H1 (cell line): ENCODE data around the gene KCNAB2. TPM values are rescaled to one million over a fixed set of nuclear protein-coding genes. Genes with fewer than 3 reads are reported as not detected.

ENCODE experiments used
- CTCF ChIA-PET: fragments of 300-600 bp; sonication (Branson Sonifier 250); formaldehyde crosslinking; loops from one replicate; lab custom pipeline; 2021; ENCODE audit not compliant: partially characterized antibody; lab: Charles Lee
- POLR2A ChIA-PET: fragments of 300-600 bp; sonication (Branson Sonifier 250); formaldehyde crosslinking; loops from one replicate; lab custom pipeline; 2021; ENCODE audit warnings: inconsistent platforms; ENCODE audit not compliant: partially characterized antibody; lab: Charles Lee
- DNase-seq, 2 experiments: peaks; one replicate each; pipeline versions ENCODE4 v3.0.0 to v3.0.0-alpha.2; 2010 to 2022; ENCODE audit warnings: low spot score in 2 of 2, low read depth in 1 of 2, mixed read lengths in 1 of 2
- FAIRE-seq: peaks from 2 replicates; lab custom pipeline; 2011; peaks lifted over from hg19 to GRCh38; lab: Jason Lieb, UNC
- H2AFZ ChIP-seq: 2 replicates; pipeline ENCODE4 v1.8.1; 2012; ENCODE audit warnings: low read length, inconsistent platforms
- H2AK5ac ChIP-seq: 2 replicates; pipeline ENCODE4 v1.6.1; 2013; ENCODE audit warnings: low read depth, low read length
- H2BK120ac ChIP-seq: replicated peaks from 2 replicates; pipeline ENCODE3; 2013; ENCODE audit warnings: low read depth, low read length, inconsistent platforms
- H2BK12ac ChIP-seq: 2 replicates; pipeline ENCODE4 v1.6.1; 2013; ENCODE audit warnings: low read depth, low read length
- H2BK15ac ChIP-seq: 2 replicates; pipeline ENCODE4 v1.6.1; 2013; ENCODE audit warnings: low read length
- H2BK20ac ChIP-seq: 2 replicates; pipeline ENCODE4 v1.6.1; 2013; ENCODE audit warnings: low read length
- H2BK5ac ChIP-seq: 2 replicates; pipeline ENCODE4 v1.6.1; 2013; ENCODE audit warnings: low read depth, low read length
- H3K14ac ChIP-seq: 2 replicates; pipeline ENCODE4 v1.6.1; 2013; ENCODE audit warnings: inconsistent platforms; ENCODE audit not compliant: insufficient read length
- H3K18ac ChIP-seq: 2 replicates; pipeline ENCODE4 v1.6.1; 2013; ENCODE audit warnings: low read length; ENCODE audit errors: extremely low read depth
- H3K23ac ChIP-seq: 2 replicates; pipeline ENCODE4 v1.6.1; 2013; ENCODE audit warnings: inconsistent platforms; ENCODE audit not compliant: insufficient read length
- H3K23me2 ChIP-seq: 2 replicates; pipeline ENCODE4 v1.6.1; 2013; ENCODE audit warnings: low read depth, low read length
- H3K27ac ChIP-seq: 2 replicates; pipeline ENCODE4 v1.6.1; 2011; ENCODE audit warnings: low read depth, low read length, inconsistent platforms
- H3K27me3 ChIP-seq, 4 experiments: replicated peaks in 1 of 4; 1 replicate in 1 of 4; 2 replicates in 3 of 4; pipeline versions ENCODE4 v1.6.1 to v1.8.1; 2011 to 2013; ENCODE audit warnings: low read length in 3 of 4, mild to moderate bottlenecking in 3 of 4, inconsistent platforms in 2 of 4, mixed read lengths in 2 of 4, moderate library complexity in 1 of 4; ENCODE audit not compliant: control insufficient read depth in 3 of 4, insufficient read depth in 3 of 4; ENCODE audit errors: extremely low read depth in 1 of 4
- H3K36me3 ChIP-seq, 4 experiments: 2 replicates each; pipeline versions ENCODE4 v1.6.1 to v1.8.1; 2011 to 2013; ENCODE audit warnings: mild to moderate bottlenecking in 4 of 4, low read length in 3 of 4, moderate library complexity in 2 of 4, control low read depth in 1 of 4, inconsistent platforms in 1 of 4; ENCODE audit not compliant: insufficient read depth in 4 of 4, control insufficient read depth in 2 of 4
- H3K4ac ChIP-seq: replicated peaks from 2 replicates; pipeline ENCODE3; 2013; ENCODE audit warnings: low read length, low read depth, mixed read lengths, inconsistent platforms; ENCODE audit not compliant: insufficient read length
- H3K4me1 ChIP-seq, 4 experiments: replicated peaks in 1 of 4; 1 replicate in 1 of 4; 2 replicates in 3 of 4; pipeline versions ENCODE4 v1.6.1 to v1.8.1; 2011 to 2013; ENCODE audit warnings: low read length in 3 of 4, inconsistent platforms in 2 of 4, mixed read lengths in 1 of 4; ENCODE audit not compliant: insufficient read depth in 4 of 4, control insufficient read depth in 3 of 4
- H3K4me2 ChIP-seq, 2 experiments: 2 replicates each; pipeline versions ENCODE4 v1.6.1 to v1.8.1; 2011 to 2013; ENCODE audit warnings: low read depth in 2 of 2, low read length in 2 of 2, control low read depth in 1 of 2, inconsistent platforms in 1 of 2, mild to moderate bottlenecking in 1 of 2; ENCODE audit not compliant: insufficient read depth in 1 of 2
- H3K4me3 ChIP-seq, 4 experiments: fragments of 200-600, 300-600 bp in 1 of 4; sonication (generic), shearing (Covaris generic), sonication (Bioruptor Twin) in 1 of 4; 2 replicates each; pipeline versions ENCODE4 v1.5.1 to v1.8.1; 2011 to 2016; ENCODE audit warnings: low read length in 4 of 4, low read depth in 3 of 4, control low read depth in 2 of 4, inconsistent platforms in 2 of 4, mild to moderate bottlenecking in 2 of 4, mixed read lengths in 1 of 4, moderate library complexity in 1 of 4; ENCODE audit not compliant: insufficient read depth in 2 of 4; ENCODE audit errors: extremely low read depth in 1 of 4
- H3K56ac ChIP-seq: replicated peaks from 2 replicates; pipeline ENCODE3; 2013; ENCODE audit warnings: low read depth, mild to moderate bottlenecking, mixed read lengths, low read length, inconsistent platforms; ENCODE audit not compliant: insufficient read length
- H3K79me1 ChIP-seq: 2 replicates; pipeline ENCODE4 v1.6.1; 2013; ENCODE audit warnings: low read depth, low read length, control low read depth
- H3K79me2 ChIP-seq, 2 experiments: 2 replicates each; pipeline versions ENCODE4 v1.6.1 to v1.8.1; 2012 to 2013; ENCODE audit warnings: low read length in 2 of 2, mild to moderate bottlenecking in 2 of 2, inconsistent platforms in 1 of 2; ENCODE audit not compliant: insufficient read depth in 2 of 2, control insufficient read depth in 1 of 2
- H3K9ac ChIP-seq, 4 experiments: replicated peaks in 1 of 4; 1 replicate in 1 of 4; 2 replicates in 3 of 4; pipeline versions ENCODE4 v1.6.1 to v1.8.1; 2011 to 2013; ENCODE audit warnings: low read depth in 3 of 4, low read length in 3 of 4, control low read depth in 2 of 4, mild to moderate bottlenecking in 2 of 4, moderate library complexity in 2 of 4, inconsistent platforms in 1 of 4; ENCODE audit errors: extremely low read depth in 1 of 4
- H3K9me3 ChIP-seq, 2 experiments: 2 replicates each; pipeline versions ENCODE4 v1.6.1 to v1.8.1; 2012 to 2013; ENCODE audit warnings: mild to moderate bottlenecking in 2 of 2, moderate library complexity in 2 of 2, control low read depth in 1 of 2, inconsistent platforms in 1 of 2, low read depth in 1 of 2, low read length in 1 of 2, mixed read lengths in 1 of 2; ENCODE audit not compliant: insufficient read depth in 2 of 2
- H4K20me1 ChIP-seq, 2 experiments: replicated peaks in 1 of 2; 2 replicates each; pipeline versions ENCODE3 to v1.8.1; 2011 to 2013; ENCODE audit warnings: inconsistent platforms in 2 of 2, low read length in 2 of 2, mild to moderate bottlenecking in 1 of 2; ENCODE audit not compliant: insufficient read depth in 2 of 2, control insufficient read depth in 1 of 2
- H4K5ac ChIP-seq: 2 replicates; pipeline ENCODE4 v1.6.1; 2013; ENCODE audit warnings: low read length, low read depth, mixed read lengths, inconsistent platforms; ENCODE audit not compliant: insufficient read length
- H4K8ac ChIP-seq: 2 replicates; pipeline ENCODE4 v1.8.0; 2013; ENCODE audit warnings: mild to moderate bottlenecking, moderate library complexity, low read length, inconsistent platforms; ENCODE audit not compliant: insufficient read depth; ENCODE audit errors: extremely low read depth
- H4K91ac ChIP-seq: replicated peaks from 2 replicates; pipeline ENCODE3; 2013; ENCODE audit warnings: low read length, mixed read lengths, inconsistent platforms; ENCODE audit not compliant: insufficient read length
- BCL11A ChIP-seq, 2 experiments: IDR thresholded peaks; one replicate each; pipeline ENCODE4 v1.6.1; 2011; ENCODE audit warnings: low read depth in 2 of 2, low read length in 2 of 2, mild to moderate bottlenecking in 2 of 2
- CHD1 ChIP-seq: IDR thresholded peaks from 2 replicates; pipeline ENCODE4 v1.6.1; 2012; ENCODE audit warnings: low read depth, low read length, improper control_type of control experiment
- CREB1 ChIP-seq: IDR thresholded peaks from 2 replicates; pipeline ENCODE4 v1.6.1; 2012; ENCODE audit warnings: inconsistent platforms
- FOSL1 ChIP-seq: IDR thresholded peaks from 2 replicates; pipeline ENCODE4 v1.6.1; 2011; ENCODE audit warnings: mild to moderate bottlenecking, low read depth, low read length, moderate library complexity; ENCODE audit not compliant: insufficient read depth
- HDAC2 ChIP-seq, 2 experiments: fragments of 300-600 bp in 1 of 2; sonication (generic) in 1 of 2; IDR thresholded peaks; 2 replicates each; pipeline ENCODE4 v1.6.1; 2011 to 2012; ENCODE audit warnings: low read depth in 2 of 2, low read length in 2 of 2, mild to moderate bottlenecking in 2 of 2, moderate library complexity in 2 of 2, borderline replicate concordance in 1 of 2, inconsistent platforms in 1 of 2
- KDM1A ChIP-seq: fragments of 200-600, 300-600 bp; sonication (generic); IDR thresholded peaks from 2 replicates; pipeline ENCODE4 v1.7.1; 2016; ENCODE audit warnings: mild to moderate bottlenecking, low read length, borderline replicate concordance
- KDM4A ChIP-seq: IDR thresholded peaks from one replicate; pipeline ENCODE4 v1.7.1; 2012; ENCODE audit warnings: low read depth, mild to moderate bottlenecking, moderate library complexity, low read length, inconsistent platforms; ENCODE audit not compliant: severe bottlenecking
- MAFK ChIP-seq: IDR thresholded peaks from 2 replicates; pipeline ENCODE4 v1.6.1; 2012; ENCODE audit warnings: low read depth, mild to moderate bottlenecking, improper control_type of control experiment, low read length
- POLR2AphosphoS5 ChIP-seq: IDR thresholded peaks from 2 replicates; pipeline ENCODE4 v1.6.1; 2011; ENCODE audit warnings: low read depth, low read length
- POU5F1 ChIP-seq: IDR thresholded peaks from 2 replicates; pipeline ENCODE4 v1.6.1; 2011; ENCODE audit warnings: low read depth, mild to moderate bottlenecking, low read length, moderate library complexity
- SAP30 ChIP-seq: fragments of 300-600 bp; sonication (generic); IDR thresholded peaks from 2 replicates; pipeline ENCODE4 v1.7.1; 2012; ENCODE audit warnings: low read length, moderate library complexity, mild to moderate bottlenecking, inconsistent platforms; ENCODE audit not compliant: insufficient read depth, insufficient replicate concordance
- SIX5 ChIP-seq: IDR thresholded peaks from 2 replicates; pipeline ENCODE4 v1.6.1; 2011; ENCODE audit warnings: mild to moderate bottlenecking, low read depth, low read length
- WGBS, 2 experiments: shearing (Covaris generic) in 1 of 2; methylation state at CpG; one replicate each; pipeline versions ENCODE4 v1.1.6 to v1.1.7; 2013 to 2015; ENCODE audit warnings: low lambda C conversion rate in 2 of 2, mixed read lengths in 2 of 2, inconsistent platforms in 1 of 2, low coverage in 1 of 2, missing lambda C conversion rate in 1 of 2; ENCODE audit not compliant: insufficient replicate concordance in 2 of 2, insufficient coverage in 1 of 2, insufficient read length in 1 of 2; ENCODE audit errors: extremely low coverage in 1 of 2, missing lambda C conversion rate in 1 of 2; 5-methylcytosine and 5-hydroxymethylcytosine counted together
- polyA plus RNA-seq, 7 experiments: library from polyadenylated mRNA; depleted of rRNA in 3 of 7; stranded (reverse) in 5 of 7; unstranded in 2 of 7; fragments of >200 nt in 5 of 7; fragments of 200-250 nt in 2 of 7; gene quantifications; 1 replicate in 5 of 7; 2 replicates in 1 of 7; 4 replicates in 1 of 7; pipeline versions ENCODE4 v1.2.1 to v1.2.3, GENCODE V29; 2011 to 2013; ENCODE audit warnings: missing spikeins in 2 of 7, mixed read lengths in 2 of 7
- total RNA-seq: library from RNA; stranded (reverse); fragmentation: NEBNext Ultra II Directional; extraction: Animal tissue kit (Norgen Biotek cat#: 25700); gene quantifications from 2 replicates; pipeline ENCODE4 v1.2.1, GENCODE V29; 2021
- TF ChIP-seq, protein P1 (sequence below): IDR thresholded peaks from 2 replicates; pipeline ENCODE4 v1.6.1; 2012; ENCODE audit warnings: inconsistent platforms
- TF ChIP-seq, protein P2 (sequence below): IDR thresholded peaks from 2 replicates; pipeline ENCODE4 v1.6.1; 2011; ENCODE audit warnings: low read depth, mild to moderate bottlenecking, low read length; ENCODE audit not compliant: insufficient read depth

The KCNAB2 gene
- total and polyA plus RNA-seq, 2 of the 8 experiments (the other 6 are each of a cell fraction or from before 2014, with no cell fraction given) = 4.5 to 7.0 TPM

DNA sequence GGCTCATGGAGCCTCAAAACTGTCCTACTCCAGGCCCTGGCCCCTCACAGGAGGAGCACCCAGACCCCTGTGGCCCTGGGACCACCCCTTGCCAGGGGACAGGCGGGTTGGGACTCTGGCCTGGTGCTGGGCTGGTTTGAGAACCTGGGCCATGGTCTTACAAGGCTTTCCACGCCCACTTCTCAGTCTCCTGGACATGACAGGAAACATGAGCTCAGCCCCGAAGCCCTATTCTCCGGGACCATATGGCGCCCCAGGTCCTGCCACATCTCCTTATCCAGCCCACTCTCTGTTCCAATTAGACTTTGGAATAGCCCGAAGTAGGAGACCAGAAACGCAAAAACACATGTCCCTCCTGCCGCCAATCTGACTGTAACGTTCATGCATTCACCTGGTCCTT, 47.9 kb downstream of the KCNAB2 start:
- Histone ChIP-seq H3K27ac (no peak overlapping the region), H3K79me2 (no peaks in the 10 kb centered on the region), H4K5ac (no peak overlapping the region), H2BK20ac (no peak overlapping the region), H2AK5ac (no peak overlapping the region), H3K4me1 (no peaks in the 10 kb centered on the region; a peak in 1 of 7 replicates), H3K9me3 (no peaks in the 10 kb centered on the region), H2BK12ac (no peak overlapping the region), H3K23ac (no peak overlapping the region), H2AFZ (no peak overlapping the region), H3K4me2 (no peak overlapping the region), H3K79me1 (no peaks in the 10 kb centered on the region), H3K4me3 (no peak overlapping the region), H4K8ac (no peak overlapping the region), H2BK120ac (no peak overlapping the region), H3K56ac (no peak overlapping the region), H2BK15ac (no peak overlapping the region), H4K91ac (no peak overlapping the region), H4K20me1 (peaks cover 0 to 1% of the 10 kb centered on the region in 2 experiments), H3K18ac (no peak overlapping the region), H3K14ac (no peak overlapping the region), H2BK5ac (no peak overlapping the region), H3K9ac (no peak overlapping the region), H3K27me3 (no peaks in the 10 kb centered on the region), H3K36me3 (no peaks in the 10 kb centered on the region), H3K23me2 (no peaks in the 10 kb centered on the region; the same call in 1 of the 2 replicates), H3K4ac (no peak overlapping the region)
- DNase-seq (no peak), FAIRE-seq (no peak)
- 92% methylated on average over 9 of the region's 9 CpGs; no CpG with 5 or more reads in 1 of the 2 experiments for WGBS, 2 experiments
- POLR2A ChIA-PET = interaction anchor here (0.9 kb wide), 1 partner anchor 9 kb away, joined by 3 read pairs; no protein-coding TSS in a partner anchor
- CTCF ChIA-PET = interaction anchor here (0.5 to 4.7 kb wide), 7 partner anchors 9 to 61 kb away, joined by 3 to 31 read pairs (median 5); no protein-coding TSS in a partner anchor
- TF ChIP-seq BCL11A (IDR thresholded peaks at IDR 0.05; ENCODE audit: low read depth in 2 of 2, low read length in 2 of 2) = no peak
- TF ChIP-seq SAP30 = no peak
- no peak for TF ChIP-seq POU5F1
- TF ChIP-seq SIX5 = no peak
- no peak for TF ChIP-seq POLR2AphosphoS5
- no peak for TF ChIP-seq FOSL1
- TF ChIP-seq, protein P1, sequence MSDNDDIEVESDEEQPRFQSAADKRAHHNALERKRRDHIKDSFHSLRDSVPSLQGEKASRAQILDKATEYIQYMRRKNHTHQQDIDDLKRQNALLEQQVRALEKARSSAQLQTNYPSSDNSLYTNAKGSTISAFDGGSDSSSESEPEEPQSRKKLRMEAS = no peak
- TF ChIP-seq CREB1 = no peak
- no peak for TF ChIP-seq KDM4A
- no peak for TF ChIP-seq MAFK
- no peak for TF ChIP-seq KDM1A
- TF ChIP-seq, protein P2, sequence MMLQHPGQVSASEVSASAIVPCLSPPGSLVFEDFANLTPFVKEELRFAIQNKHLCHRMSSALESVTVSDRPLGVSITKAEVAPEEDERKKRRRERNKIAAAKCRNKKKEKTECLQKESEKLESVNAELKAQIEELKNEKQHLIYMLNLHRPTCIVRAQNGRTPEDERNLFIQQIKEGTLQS = no peak
- TF ChIP-seq CHD1 = no peak
- no peak for TF ChIP-seq HDAC2 (IDR thresholded peaks at IDR 0.05; ENCODE audit: borderline replicate concordance in 1 of 2, low read depth in 2 of 2, low read length in 2 of 2)
